Activated CD8-positive, alpha-beta T cell treated with anti-CD3 and anti-CD28 coated beads, Interleukin-2, amount 10 ng/mL, durations not matched to agents 7 days and 5 days (primary cell): Measurements from ENCODE around the gene NFAT5. TPM values are rescaled to one million over a fixed set of nuclear protein-coding genes. Genes with fewer than 3 reads are reported as not detected.

Experiments used
- ATAC-seq: fragments of 150-1000 bp; cut with Tn5 transposase; one replicate; pipeline ENCODE4 v1.10.0; 2021; ENCODE audit warnings: moderate library complexity
- CTCF ChIA-PET: fragments of 350-600 bp; sonication (Branson Sonifier 250); formaldehyde crosslinking; loops from one replicate; lab custom pipeline; 2021; ENCODE audit warnings: antibody characterized with exemption; lab: Charles Lee
- POLR2A ChIA-PET: fragments of 350-600 bp; sonication (Branson Sonifier 250); formaldehyde crosslinking; loops from one replicate; lab custom pipeline; 2021; ENCODE audit warnings: antibody characterized with exemption; lab: Charles Lee
- DNase-seq: peaks from one replicate; pipeline ENCODE4 v3.0.0-alpha.2; 2020
- H3K27ac Mint-ChIP-seq: one replicate; pipeline ENCODE4 v1.8.0; 2021; ENCODE audit warnings: mild to moderate bottlenecking, mixed read lengths
- H3K27me3 Mint-ChIP-seq: one replicate; pipeline ENCODE4 v1.8.0; 2021; ENCODE audit warnings: low read depth, mixed read lengths
- H3K36me3 Mint-ChIP-seq: one replicate; pipeline ENCODE4 v1.8.0; 2021; ENCODE audit warnings: low read depth, mixed read lengths
- H3K4me1 Mint-ChIP-seq: one replicate; pipeline ENCODE4 v1.8.0; 2021; ENCODE audit warnings: low read depth, mixed read lengths
- H3K4me3 Mint-ChIP-seq: one replicate; pipeline ENCODE4 v1.8.0; 2021; ENCODE audit warnings: mild to moderate bottlenecking, mixed read lengths
- H3K9me3 Mint-ChIP-seq: one replicate; pipeline ENCODE4 v1.8.0; 2022; ENCODE audit warnings: mixed read lengths; ENCODE audit not compliant: insufficient read depth
- total RNA-seq, 2 experiments: library from RNA; stranded (reverse); gene quantifications; one replicate each; pipeline ENCODE4 v1.2.3, GENCODE V29; 2021

NFAT5 gene
- total RNA-seq, 2 experiments from 2014 or later: 16.8 to 17.5 TPM

DNA sequence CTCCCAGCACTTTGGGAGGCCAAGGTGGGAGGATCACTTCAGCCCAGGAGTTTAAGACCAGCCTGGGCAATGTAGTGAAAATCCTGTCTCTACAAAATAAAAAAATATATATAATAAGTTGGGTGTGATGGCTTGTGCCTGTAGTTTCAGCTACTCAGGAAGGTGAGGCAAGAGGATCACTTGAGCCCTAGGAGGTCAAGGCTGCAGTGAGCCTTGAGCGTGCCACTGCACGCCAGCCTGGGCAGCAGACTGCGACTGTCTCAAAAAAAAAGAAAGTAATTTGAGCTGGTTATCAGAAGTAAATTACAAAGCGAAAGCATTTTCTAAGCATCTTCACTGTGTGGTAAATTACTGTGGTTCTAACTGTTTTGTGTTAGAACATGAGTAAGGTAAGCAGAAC, 94.4 kb downstream of the NFAT5 start:
- ChIA-PET CTCF (interaction anchor here (0.9 kb wide), 1 partner anchor 94 kb away, joined by 4 read pairs; the partner anchor contains the start of gene NOB1), POLR2A (interaction anchor here (0.6 kb wide), 1 partner anchor 296 kb away, joined by 3 read pairs; no protein-coding TSS in a partner anchor)
- ATAC-seq (no peak), DNase-seq (no peak)
- H3K4me3 Mint-ChIP-seq: no peak overlapping the region
- H3K27ac Mint-ChIP-seq: no peak overlapping the region
- H3K27me3 Mint-ChIP-seq: no peaks in the 10 kb centered on the region
- no peaks in the 10 kb centered on the region for H3K9me3 Mint-ChIP-seq
- H3K36me3 Mint-ChIP-seq: peaks cover 25% of the 10 kb centered on the region
- no peaks in the 10 kb centered on the region for H3K4me1 Mint-ChIP-seq

GRCh38 chr16:69662901-69663300, 97.1 kb downstream of the NFAT5 start:
- no peaks in the 10 kb centered on the region for H3K9me3 Mint-ChIP-seq
- no peak overlapping the region for H3K27ac Mint-ChIP-seq
- H3K36me3 Mint-ChIP-seq: peaks cover 19% of the 10 kb centered on the region

DNA sequence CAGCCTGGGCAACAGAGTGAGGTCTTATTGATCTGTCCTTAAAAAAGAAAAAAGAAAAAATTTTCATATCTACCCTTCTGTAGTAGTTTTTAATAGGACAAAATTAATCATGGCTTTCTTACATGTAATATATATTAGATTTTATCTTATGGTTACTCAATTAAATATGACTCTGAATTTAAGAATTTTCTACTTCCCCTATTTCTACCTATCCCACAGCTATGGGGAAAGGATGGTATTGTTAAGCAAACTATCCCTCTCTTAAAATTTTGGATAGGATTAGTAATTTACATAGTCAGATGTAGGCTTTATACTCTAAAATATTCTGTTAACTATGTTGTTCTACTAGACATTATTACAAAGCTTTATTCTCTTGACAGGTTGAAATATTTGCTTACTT, 98.1 kb downstream of the NFAT5 start:
- Mint-ChIP-seq H3K9me3 (no peaks in the 10 kb centered on the region), H3K27ac (no peak overlapping the region), H3K36me3 (peaks cover 25% of the 10 kb centered on the region), H3K27me3 (no peaks in the 10 kb centered on the region), H3K4me1 (no peaks in the 10 kb centered on the region), H3K4me3 (no peak overlapping the region)
- ChIA-PET CTCF (no interaction called here), POLR2A (no interaction called here)
- ATAC-seq (no peak), DNase-seq (no peak)

More at GRCh38 chr16:69662901-69663300, 97.1 kb downstream of the NFAT5 start:
- Mint-ChIP-seq H3K4me1 (no peaks in the 10 kb centered on the region), H3K4me3 (no peak overlapping the region), H3K27me3 (no peaks in the 10 kb centered on the region)
- CTCF ChIA-PET: interaction anchor here (1.7 kb wide), 1 partner anchor 266 kb away, joined by 6 read pairs; no protein-coding TSS in a partner anchor
- no peak for DNase-seq
- no peak for ATAC-seq
- POLR2A ChIA-PET: no interaction called here

DNA sequence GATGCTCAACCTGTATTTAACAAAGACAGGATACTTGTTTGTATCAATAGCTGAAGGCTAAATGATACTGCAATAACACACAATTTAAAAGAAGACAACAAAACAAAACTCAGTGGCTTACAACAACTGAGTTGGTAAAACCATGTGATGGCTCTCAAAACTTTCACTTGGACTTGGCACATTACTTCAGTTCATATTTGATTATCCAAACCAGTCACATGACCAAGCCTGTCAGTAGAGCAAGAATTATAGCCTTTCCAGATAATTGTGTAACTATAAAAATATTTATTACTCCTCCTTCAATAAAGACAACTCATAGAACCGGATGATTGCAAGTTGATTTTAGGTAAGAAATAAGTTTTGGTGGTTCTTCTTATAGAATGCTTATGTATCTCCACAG, 103.8 kb downstream of the NFAT5 start:
- ChIA-PET CTCF (interaction anchor here (0.6 to 3.1 kb wide), 2 partner anchors 10 to 274 kb away, joined by 3 to 11 read pairs; no protein-coding TSS in a partner anchor), POLR2A (no interaction called here)
- no peak overlapping the region for H3K27ac Mint-ChIP-seq
- no peaks in the 10 kb centered on the region for H3K9me3 Mint-ChIP-seq
- H3K36me3 Mint-ChIP-seq: peaks cover 20% of the 10 kb centered on the region
- peaks cover 4% of the 10 kb centered on the region for H3K4me1 Mint-ChIP-seq
- no peaks in the 10 kb centered on the region for H3K27me3 Mint-ChIP-seq
- no peak overlapping the region for H3K4me3 Mint-ChIP-seq
- no peak for DNase-seq
- no peak for ATAC-seq

GRCh38 chr16:69672315-69672997, 106.7 kb downstream of the NFAT5 start:
- Mint-ChIP-seq H3K4me3 (no peak overlapping the region), H3K27ac (no peak overlapping the region), H3K27me3 (no peaks in the 10 kb centered on the region), H3K4me1 (peaks cover 4% of the 10 kb centered on the region), H3K9me3 (no peaks in the 10 kb centered on the region), H3K36me3 (peaks cover 28% of the 10 kb centered on the region)
- no peak for DNase-seq
- POLR2A ChIA-PET: no interaction called here
- ATAC-seq: no peak
- CTCF ChIA-PET: no interaction called here

- Mint-ChIP-seq H3K27me3 (no peaks in the 10 kb centered on the region), H3K4me3 (no peak overlapping the region), H3K36me3 (peaks cover 28% of the 10 kb centered on the region), H3K4me1 (peaks cover 4% of the 10 kb centered on the region), H3K27ac (no peak overlapping the region), H3K9me3 (no peaks in the 10 kb centered on the region)
- ATAC-seq (no peak), DNase-seq (no peak)
- ChIA-PET POLR2A (no interaction called here), CTCF (no interaction called here)
These were observed 107.4 kb downstream of the NFAT5 start for GRCh38 chr16:69672998-69673713.

- Mint-ChIP-seq H3K27me3 (no peaks in the 10 kb centered on the region), H3K4me3 (no peak overlapping the region), H3K36me3 (peaks cover 16% of the 10 kb centered on the region), H3K27ac (no peak overlapping the region), H3K9me3 (no peaks in the 10 kb centered on the region), H3K4me1 (no peaks in the 10 kb centered on the region)
- POLR2A ChIA-PET: no interaction called here
- no peak for DNase-seq
- CTCF ChIA-PET: interaction anchor here (0.6 to 1.3 kb wide), 3 partner anchors 10 to 284 kb away, joined by 3 to 4 read pairs (median 3); no protein-coding TSS in a partner anchor
- no peak for ATAC-seq
These were observed 114.6 kb downstream of the NFAT5 start for GRCh38 chr16:69680358-69680757.

DNA sequence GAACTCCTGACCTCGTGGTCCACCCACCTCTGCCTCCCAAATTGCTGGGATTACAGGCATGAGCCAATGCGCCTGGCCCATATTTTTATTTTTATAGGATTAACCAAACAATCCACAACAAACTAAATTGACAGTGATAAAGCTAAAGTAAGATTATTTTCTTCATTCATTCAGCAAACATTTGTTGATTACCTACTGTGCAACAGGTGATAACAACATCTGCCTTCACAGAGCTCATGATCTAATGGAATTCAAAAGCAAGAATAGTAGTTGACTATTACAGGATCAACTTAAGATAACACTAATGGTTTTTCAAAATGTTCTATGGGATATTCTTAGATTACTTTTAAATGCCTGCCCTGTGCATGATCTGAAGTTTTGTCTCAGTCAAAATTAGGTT, 122.8 kb downstream of the NFAT5 start:
- H3K27ac Mint-ChIP-seq: no peak overlapping the region
- CTCF ChIA-PET: interaction anchor here (0.6 to 2.2 kb wide), 3 partner anchors 16 to 292 kb away, joined by 3 to 8 read pairs (median 3); partner anchors contain the start of gene NOB1
- POLR2A ChIA-PET: no interaction called here
- no peaks in the 10 kb centered on the region for H3K9me3 Mint-ChIP-seq
- no peaks in the 10 kb centered on the region for H3K4me1 Mint-ChIP-seq
- H3K36me3 Mint-ChIP-seq: peaks cover 37% of the 10 kb centered on the region
- no peak for DNase-seq
- no peaks in the 10 kb centered on the region for H3K27me3 Mint-ChIP-seq
- no peak for ATAC-seq
- no peak overlapping the region for H3K4me3 Mint-ChIP-seq

GRCh38 chr16:69691980-69692911, 126.5 kb downstream of the NFAT5 start:
- ChIA-PET POLR2A (interaction anchor here (0.6 kb wide), 1 partner anchor 380 kb away, joined by 5 read pairs; no protein-coding TSS in a partner anchor), CTCF (interaction anchor here (1.0 kb wide), 1 partner anchor 11 kb away, joined by 3 read pairs; no protein-coding TSS in a partner anchor)
- Mint-ChIP-seq H3K4me1 (no peaks in the 10 kb centered on the region), H3K27me3 (no peaks in the 10 kb centered on the region), H3K4me3 (no peak overlapping the region), H3K36me3 (peaks cover 44% of the 10 kb centered on the region), H3K9me3 (no peaks in the 10 kb centered on the region), H3K27ac (no peak overlapping the region)
- ATAC-seq: no peak
- no peak for DNase-seq

GRCh38 chr16:69693916-69694315, 128.2 kb downstream of the NFAT5 start:
- CTCF ChIA-PET: interaction anchor here (1.4 to 1.9 kb wide), 2 partner anchors 15 to 60 kb away, joined by 4 to 7 read pairs; partner anchors contain the start of gene NOB1
- no peaks in the 10 kb centered on the region for H3K27me3 Mint-ChIP-seq

DNA sequence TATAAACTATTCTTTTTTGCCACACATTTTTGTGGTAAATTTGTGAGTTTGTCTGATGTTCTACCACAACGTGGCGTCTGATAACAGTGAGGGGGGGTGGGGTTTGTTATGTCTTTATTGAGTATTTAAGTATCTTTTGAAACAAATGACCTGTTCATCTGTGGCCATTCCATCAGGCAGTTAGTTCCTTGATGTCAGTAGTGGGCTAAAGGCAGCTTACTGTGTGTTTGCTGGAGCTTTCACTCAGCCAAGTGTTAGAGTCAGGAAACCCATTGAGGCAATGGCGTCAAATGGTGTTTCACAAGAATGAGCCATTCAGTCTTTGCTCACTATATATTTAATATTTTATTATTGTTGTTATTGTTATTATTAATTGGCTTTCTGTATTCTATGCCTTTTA, 132.6 kb downstream of the NFAT5 start:
- Mint-ChIP-seq H3K4me1 (no peaks in the 10 kb centered on the region), H3K27me3 (no peaks in the 10 kb centered on the region), H3K9me3 (no peaks in the 10 kb centered on the region), H3K27ac (no peak overlapping the region), H3K36me3 (peaks cover 21% of the 10 kb centered on the region), H3K4me3 (no peak overlapping the region)
- DNase-seq (no peak), ATAC-seq (no peak)
- POLR2A ChIA-PET: interaction anchor here (0.9 kb wide), 1 partner anchor 15 kb away, joined by 3 read pairs; no protein-coding TSS in a partner anchor
- CTCF ChIA-PET: interaction anchor here (0.8 to 2.1 kb wide), 3 partner anchors 9 to 303 kb away, joined by 3 to 8 read pairs (median 3); no protein-coding TSS in a partner anchor

More at GRCh38 chr16:69693916-69694315, 128.2 kb downstream of the NFAT5 start:
- Mint-ChIP-seq H3K9me3 (no peaks in the 10 kb centered on the region), H3K27ac (no peak overlapping the region), H3K4me3 (no peak overlapping the region), H3K4me1 (no peaks in the 10 kb centered on the region), H3K36me3 (peaks cover 47% of the 10 kb centered on the region)
- POLR2A ChIA-PET: no interaction called here
- DNase-seq (no peak), ATAC-seq (no peak)
